DOHH2 (cell line): ENCODE measurements around the gene HSPA1L.

Experiments
- EZH2phosphoT487 ChIP-seq: fragments of 200-600 bp; sonication (generic); IDR thresholded peaks from 2 replicates; pipeline ENCODE4 v1.6.1; 2017; ENCODE audit warnings: borderline replicate concordance, mild to moderate bottlenecking, antibody characterized with exemption, low read length, moderate library complexity, mixed read lengths
- TF ChIP-seq, protein P1 (sequence below): fragments of 200-600 bp; sonication (generic); IDR thresholded peaks from one replicate; pipeline ENCODE4 v1.5.1; 2014; ENCODE audit warnings: antibody characterized with exemption, mild to moderate bottlenecking, low read depth, low read length; ENCODE audit not compliant: poor library complexity, severe bottlenecking

DNA sequence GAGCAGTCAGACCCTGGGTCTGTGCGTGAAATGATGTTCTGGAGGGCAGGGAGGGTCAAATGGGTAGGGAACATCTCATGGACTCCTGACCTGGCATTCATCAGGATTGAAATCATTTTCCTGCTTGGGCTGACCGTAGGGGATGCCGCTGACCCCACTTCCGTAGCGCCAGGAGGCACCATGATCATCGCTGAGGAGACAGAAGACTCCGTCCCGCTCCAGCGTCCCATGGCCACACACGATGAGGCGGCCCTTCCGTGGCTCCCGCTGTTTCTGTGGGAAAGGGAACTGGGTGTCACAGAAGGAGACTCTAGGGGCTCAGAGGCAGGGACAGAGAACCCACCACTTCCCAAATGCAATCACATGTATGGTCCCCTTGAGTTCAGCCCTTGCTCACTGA, 45.3 kb upstream of the HSPA1L start:
- TF ChIP-seq, protein P1, sequence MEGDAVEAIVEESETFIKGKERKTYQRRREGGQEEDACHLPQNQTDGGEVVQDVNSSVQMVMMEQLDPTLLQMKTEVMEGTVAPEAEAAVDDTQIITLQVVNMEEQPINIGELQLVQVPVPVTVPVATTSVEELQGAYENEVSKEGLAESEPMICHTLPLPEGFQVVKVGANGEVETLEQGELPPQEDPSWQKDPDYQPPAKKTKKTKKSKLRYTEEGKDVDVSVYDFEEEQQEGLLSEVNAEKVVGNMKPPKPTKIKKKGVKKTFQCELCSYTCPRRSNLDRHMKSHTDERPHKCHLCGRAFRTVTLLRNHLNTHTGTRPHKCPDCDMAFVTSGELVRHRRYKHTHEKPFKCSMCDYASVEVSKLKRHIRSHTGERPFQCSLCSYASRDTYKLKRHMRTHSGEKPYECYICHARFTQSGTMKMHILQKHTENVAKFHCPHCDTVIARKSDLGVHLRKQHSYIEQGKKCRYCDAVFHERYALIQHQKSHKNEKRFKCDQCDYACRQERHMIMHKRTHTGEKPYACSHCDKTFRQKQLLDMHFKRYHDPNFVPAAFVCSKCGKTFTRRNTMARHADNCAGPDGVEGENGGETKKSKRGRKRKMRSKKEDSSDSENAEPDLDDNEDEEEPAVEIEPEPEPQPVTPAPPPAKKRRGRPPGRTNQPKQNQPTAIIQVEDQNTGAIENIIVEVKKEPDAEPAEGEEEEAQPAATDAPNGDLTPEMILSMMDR, result no peak
- no peak for TF ChIP-seq EZH2phosphoT487
